Activated T-helper 1 cell treated with anti-CD3 and anti-CD28 coated beads, Interleukin-2, amount 50 U/mL, for 16 hours (primary cell): Measurements from ENCODE around the gene C1GALT1C1.
"Not testable (repeated sequence)": the region's sequence is repeated elsewhere in the genome, so short reads cannot be mapped to it uniquely, and the experiment has no call there.

Experiments used
- DNase-seq, 2 donors: peaks; one replicate each; pipeline ENCODE4 v3.0.0-alpha.2; 2020; ENCODE audit warnings: low read depth in 1 of 2, low spot score in 1 of 2

The C1GALT1C1 gene

GRCh38 chrX:120629667-120630537 lies at the start of gene C1GALT1C1:
Gene C1GALT1C1 (minus strand): TSS chrX:120630054. CDS start chrX:120627166, 2,888 bp downstream.
- DNase-seq: peak; percentile 75 to 84

GRCh38 chrX:120677004-120677652 lies 47.3 kb upstream of the C1GALT1C1 start:
- no peak for DNase-seq

GRCh38 chrX:120672841-120673530 lies 43.1 kb upstream of the C1GALT1C1 start:
- no peak for DNase-seq

GRCh38 chrX:120672389-120672788 lies 42.5 kb upstream of the C1GALT1C1 start:
- no peak for DNase-seq

GRCh38 chrX:120671963-120672362 lies 42.1 kb upstream of the C1GALT1C1 start:
- no peak for DNase-seq

- DNase-seq: no peak
Observed at GRCh38 chrX:120668357-120668756, 38.5 kb upstream of the C1GALT1C1 start.

- not testable (repeated sequence) for DNase-seq
Observed at GRCh38 chrX:120664535-120664934, 34.7 kb upstream of the C1GALT1C1 start.

- no peak for DNase-seq
Observed at GRCh38 chrX:120664081-120664480, 34.2 kb upstream of the C1GALT1C1 start.

- no peak for DNase-seq
Observed at GRCh38 chrX:120662662-120663061, 32.8 kb upstream of the C1GALT1C1 start.

- DNase-seq: no peak
Observed at GRCh38 chrX:120660637-120661036, 30.8 kb upstream of the C1GALT1C1 start.

GRCh38 chrX:120653000-120653399 lies 23.1 kb upstream of the C1GALT1C1 start:
- no peak for DNase-seq

GRCh38 chrX:120652256-120652655 lies 22.4 kb upstream of the C1GALT1C1 start:
- not testable (repeated sequence) for DNase-seq

GRCh38 chrX:120647127-120647526 lies 17.3 kb upstream of the C1GALT1C1 start:
- no peak for DNase-seq

- no peak for DNase-seq
Observed at GRCh38 chrX:120642871-120643270, 13.0 kb upstream of the C1GALT1C1 start.

- DNase-seq: no peak
Observed at GRCh38 chrX:120638619-120639018, 8.8 kb upstream of the C1GALT1C1 start.

GRCh38 chrX:120625371-120625770 lies 4.5 kb downstream of the C1GALT1C1 start:
- DNase-seq: no peak

- DNase-seq: no peak
Observed at GRCh38 chrX:120617996-120618630, 11.7 kb downstream of the C1GALT1C1 start.

- no peak for DNase-seq
Observed at GRCh38 chrX:120614816-120615215, 15.0 kb downstream of the C1GALT1C1 start.

- DNase-seq: no peak
Observed at GRCh38 chrX:120612086-120612485, 17.8 kb downstream of the C1GALT1C1 start.

GRCh38 chrX:120604361-120604782 lies 25.5 kb downstream of the C1GALT1C1 start:
- DNase-seq: no peak

- DNase-seq: peak; percentile 44 to 61
Observed at GRCh38 chrX:120603707-120604360, 26.0 kb downstream of the C1GALT1C1 start, which contains the start of gene MCTS1. Gene MCTS1 (plus strand): TSS chrX:120604101. CDS start chrX:120604237, 136 bp downstream.
